H9 (cell line): Measurements from ENCODE around the gene RTL5. TPM values are rescaled to one million over a fixed set of nuclear protein-coding genes. Genes with fewer than 3 reads are reported as not detected.

Source experiments
- DNase-seq: peaks from one replicate; pipeline ENCODE4 v3.0.0-alpha.2; 2017
- H2AFZ ChIP-seq: one replicate; pipeline ENCODE4 v1.6.1; 2013; ENCODE audit warnings: mild to moderate bottlenecking, low read length, control low read depth, moderate library complexity
- H2AK5ac ChIP-seq: 2 replicates; pipeline ENCODE4 v1.6.1; 2013; ENCODE audit warnings: low read length, control low read depth, mixed read lengths; ENCODE audit not compliant: insufficient read length
- H2BK120ac ChIP-seq: one replicate; pipeline ENCODE4 v1.6.1; 2013; ENCODE audit warnings: low read depth, mild to moderate bottlenecking, low read length, control low read depth, inconsistent platforms; ENCODE audit not compliant: poor library complexity, severe bottlenecking
- H2BK12ac ChIP-seq: 2 replicates; pipeline ENCODE4 v1.6.1; 2013; ENCODE audit warnings: low read length, control low read depth, mixed read lengths, low read depth; ENCODE audit not compliant: insufficient read length
- H2BK15ac ChIP-seq: 2 replicates; pipeline ENCODE4 v1.6.1; 2013; ENCODE audit warnings: low read depth, low read length, control low read depth
- H2BK20ac ChIP-seq: one replicate; pipeline ENCODE4 v1.6.1; 2013; ENCODE audit warnings: low read depth, mild to moderate bottlenecking, low read length, control low read depth, inconsistent platforms; ENCODE audit not compliant: poor library complexity, severe bottlenecking
- H2BK5ac ChIP-seq: 2 replicates; pipeline ENCODE4 v1.6.1; 2013; ENCODE audit warnings: low read length, control low read depth, mixed read lengths; ENCODE audit not compliant: insufficient read length
- H3K14ac ChIP-seq: 2 replicates; pipeline ENCODE4 v1.6.1; 2013; ENCODE audit warnings: low read length, control low read depth; ENCODE audit not compliant: insufficient read depth
- H3K18ac ChIP-seq: 2 replicates; pipeline ENCODE4 v1.6.1; 2013; ENCODE audit warnings: low read depth, mild to moderate bottlenecking, mixed read lengths, low read length, control low read depth; ENCODE audit not compliant: insufficient read length
- H3K23ac ChIP-seq: 2 replicates; pipeline ENCODE4 v1.6.1; 2013; ENCODE audit warnings: low read length, control low read depth, mixed read lengths, low read depth; ENCODE audit not compliant: insufficient read length
- H3K23me2 ChIP-seq: 2 replicates; pipeline ENCODE4 v1.6.1; 2013; ENCODE audit warnings: low read depth, mild to moderate bottlenecking, mixed read lengths, low read length, control low read depth; ENCODE audit not compliant: insufficient read length, poor library complexity, severe bottlenecking
- H3K27ac ChIP-seq: 2 replicates; pipeline ENCODE4 v1.5.1; 2013; ENCODE audit warnings: low read length, control low read depth, mixed read lengths, low read depth; ENCODE audit not compliant: insufficient read length
- H3K27me3 ChIP-seq: 2 replicates; pipeline ENCODE4 v1.6.1; 2013; ENCODE audit warnings: low read length, control low read depth, inconsistent platforms; ENCODE audit not compliant: insufficient read depth
- H3K4ac ChIP-seq: 2 replicates; pipeline ENCODE4 v1.6.1; 2013; ENCODE audit warnings: low read depth, mild to moderate bottlenecking, control low read depth, inconsistent platforms, low read length, moderate library complexity
- H3K4me1 ChIP-seq: 2 replicates; pipeline ENCODE4 v1.6.1; 2013; ENCODE audit warnings: low read length, control low read depth, inconsistent platforms; ENCODE audit not compliant: insufficient read depth
- H3K4me2 ChIP-seq: 2 replicates; pipeline ENCODE4 v1.6.1; 2013; ENCODE audit warnings: low read length, control low read depth, mixed read lengths; ENCODE audit not compliant: insufficient read length, insufficient read depth
- H3K56ac ChIP-seq: 2 replicates; pipeline ENCODE4 v1.6.1; 2013; ENCODE audit warnings: low read depth, mild to moderate bottlenecking, mixed read lengths, low read length, control low read depth; ENCODE audit not compliant: insufficient read length
- H3K79me1 ChIP-seq: 2 replicates; pipeline ENCODE4 v1.6.1; 2013; ENCODE audit warnings: low read depth, mild to moderate bottlenecking, moderate library complexity, low read length, control low read depth, inconsistent platforms; ENCODE audit not compliant: insufficient read depth, poor library complexity, severe bottlenecking
- H3K79me2 ChIP-seq: 2 replicates; pipeline ENCODE4 v1.6.1; 2013; ENCODE audit warnings: low read length, control low read depth, inconsistent platforms; ENCODE audit not compliant: insufficient read depth
- H3K9ac ChIP-seq: 2 replicates; pipeline ENCODE4 v1.6.1; 2013; ENCODE audit warnings: low read length, control low read depth, mixed read lengths; ENCODE audit not compliant: insufficient read length; ENCODE audit errors: extremely low read depth
- H3K9me3 ChIP-seq: one replicate; pipeline ENCODE4 v1.6.1; 2013; ENCODE audit warnings: low read depth, low read length, inconsistent platforms; ENCODE audit not compliant: control insufficient read depth
- H3T11ph ChIP-seq: one replicate; pipeline ENCODE4 v1.6.1; 2013; ENCODE audit warnings: mild to moderate bottlenecking, low read length, control low read depth, inconsistent platforms
- H4K20me1 ChIP-seq: one replicate; pipeline ENCODE4 v1.6.1; 2013; ENCODE audit not compliant: control insufficient read depth, insufficient read length, insufficient read depth
- H4K5ac ChIP-seq: 2 replicates; pipeline ENCODE4 v1.6.1; 2013; ENCODE audit warnings: low read depth, mild to moderate bottlenecking, mixed read lengths, low read length, control low read depth; ENCODE audit not compliant: insufficient read length
- H4K8ac ChIP-seq: replicated peaks from 2 replicates; pipeline ENCODE4 v1.6.1; 2013; ENCODE audit warnings: low read length, control low read depth, mixed read lengths, low read depth; ENCODE audit not compliant: insufficient read length
- H4K91ac ChIP-seq: 2 replicates; pipeline ENCODE4 v1.6.1; 2013; ENCODE audit warnings: low read depth, mild to moderate bottlenecking, moderate library complexity, mixed read lengths, low read length, control low read depth; ENCODE audit not compliant: insufficient read length
- H3K27ac Mint-ChIP-seq, 3 experiments: 2 replicates in 2 of 3; 3 replicates in 1 of 3; pipeline ENCODE4 v1.8.0; 2020 to 2021; ENCODE audit warnings: mixed read lengths in 3 of 3, mild to moderate bottlenecking in 1 of 3, moderate library complexity in 1 of 3
- H3K27me3 Mint-ChIP-seq: 2 replicates; pipeline ENCODE4 v1.8.0; 2021; ENCODE audit warnings: low read depth, mild to moderate bottlenecking, moderate library complexity, mixed read lengths
- H3K36me3 Mint-ChIP-seq, 3 experiments: 2 replicates in 2 of 3; 3 replicates in 1 of 3; pipeline ENCODE4 v1.8.0; 2020 to 2021; ENCODE audit warnings: low read depth in 3 of 3, mixed read lengths in 3 of 3; ENCODE audit not compliant: insufficient read depth in 1 of 3
- H3K4me1 Mint-ChIP-seq, 2 experiments: 2 replicates each; pipeline ENCODE4 v1.8.0; 2020; ENCODE audit warnings: mixed read lengths in 2 of 2
- H3K4me3 Mint-ChIP-seq, 2 experiments: 2 replicates in 1 of 2; 3 replicates in 1 of 2; pipeline ENCODE4 v1.8.0; 2020 to 2021; ENCODE audit warnings: mild to moderate bottlenecking in 2 of 2, mixed read lengths in 2 of 2, moderate library complexity in 1 of 2
- H3K9me3 Mint-ChIP-seq, 2 experiments: 2 replicates in 1 of 2; 3 replicates in 1 of 2; pipeline ENCODE4 v1.8.0; 2020; ENCODE audit warnings: mild to moderate bottlenecking in 2 of 2, mixed read lengths in 2 of 2, moderate library complexity in 1 of 2
- CTCF ChIP-seq: fragments of 200-600 bp; sonication (generic); conservative IDR thresholded peaks from 3 replicates; pipeline ENCODE4 v1.8.0; 2021; ENCODE audit warnings: antibody characterized with exemption, mild to moderate bottlenecking
- WGBS: extraction: QIAGEN DNeasy Blood & Tissue Kit; methylation state at CpG from one replicate; pipeline ENCODE4 v1.1.7; 2013; ENCODE audit warnings: missing lambda C conversion rate, low lambda C conversion rate, mixed read lengths; ENCODE audit not compliant: insufficient read length; ENCODE audit errors: extremely low coverage; 5-methylcytosine and 5-hydroxymethylcytosine counted together
- total RNA-seq: library from RNA; stranded (reverse); gene quantifications from 2 replicates; pipeline ENCODE4 v1.2.1, GENCODE V29; 2021

RTL5 gene
- total RNA-seq, 1 experiment from 2014 or later, result 1.2 TPM

DNA sequence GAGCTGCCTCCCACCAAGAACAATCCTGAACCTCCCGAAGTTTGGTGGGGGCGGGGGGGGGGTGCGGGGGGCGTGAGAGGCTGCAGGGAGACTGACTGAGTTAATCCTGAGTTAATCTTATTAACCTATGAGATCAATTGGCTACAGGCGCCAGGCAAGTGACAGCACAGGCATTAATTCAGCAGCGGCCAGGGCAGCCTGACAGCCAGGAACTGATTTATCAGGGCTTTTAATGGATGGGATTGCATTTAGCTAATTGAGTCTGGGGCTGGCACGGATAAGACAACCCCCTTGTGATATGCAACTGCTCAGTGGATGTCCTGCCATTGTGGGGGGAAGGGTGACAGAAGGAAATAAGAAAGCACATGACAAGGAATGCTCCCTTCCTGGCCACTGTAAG, 16.3 kb downstream of the RTL5 start:
- no peak overlapping the region for H3K23ac ChIP-seq
- no peaks in the 10 kb centered on the region for H3K23me2 ChIP-seq
- no peak overlapping the region for H3K56ac ChIP-seq
- no peak overlapping the region for H2AK5ac ChIP-seq
- no peak overlapping the region for H3T11ph ChIP-seq
- Mint-ChIP-seq H3K36me3 (peaks cover 0 to 5% (median 0%) of the 10 kb centered on the region in 3 experiments; a peak in 3 of 7 replicates), H3K27ac (no peak overlapping the region), H3K4me1 (peaks cover 24 to 29% of the 10 kb centered on the region in 2 experiments), H3K27me3 (no peaks in the 10 kb centered on the region; the same call in 1 of the 2 replicates), H3K4me3 (no peak overlapping the region), H3K9me3 (peaks cover 64 to 67% of the 10 kb centered on the region in 2 experiments)
- H2BK120ac ChIP-seq, result no peak overlapping the region
- TF ChIP-seq CTCF, result no peak
- no peaks in the 10 kb centered on the region; the same call in 1 of the 2 replicates for H3K4me1 ChIP-seq
- no peaks in the 10 kb centered on the region for H3K79me1 ChIP-seq
- no CpG with 5 or more reads among the region's 7 CpGs for WGBS
- no peak overlapping the region for H2AFZ ChIP-seq
- H2BK12ac ChIP-seq, result no peak overlapping the region
- H3K9me3 ChIP-seq, result peaks cover 9% of the 10 kb centered on the region
- no peak overlapping the region for H3K14ac ChIP-seq
- H3K9ac ChIP-seq, result no peak overlapping the region
- no peak overlapping the region for H4K91ac ChIP-seq
- H4K5ac ChIP-seq, result no peak overlapping the region
- no peak overlapping the region for H2BK20ac ChIP-seq
- no peak overlapping the region for H2BK5ac ChIP-seq
- DNase-seq, result no peak
- H4K8ac ChIP-seq, result no peak overlapping the region
- no peaks in the 10 kb centered on the region for H3K27me3 ChIP-seq
- H3K4me2 ChIP-seq, result no peak overlapping the region
- no peak overlapping the region for H3K4ac ChIP-seq
- H3K18ac ChIP-seq, result no peak overlapping the region
- H4K20me1 ChIP-seq, result no peaks in the 10 kb centered on the region
- no peak overlapping the region for H3K27ac ChIP-seq
- no peak overlapping the region for H2BK15ac ChIP-seq
- H3K79me2 ChIP-seq, result no peaks in the 10 kb centered on the region
